ENCODE results near the gene LRRIQ3. TPM values are rescaled to one million over a fixed set of nuclear protein-coding genes. Genes with fewer than 3 reads are reported as not detected.

LRRIQ3 gene
- total RNA-seq, 4 donors from 2014 or later, result 0.63 to 1.6 (median 1.1) TPM

DNA sequence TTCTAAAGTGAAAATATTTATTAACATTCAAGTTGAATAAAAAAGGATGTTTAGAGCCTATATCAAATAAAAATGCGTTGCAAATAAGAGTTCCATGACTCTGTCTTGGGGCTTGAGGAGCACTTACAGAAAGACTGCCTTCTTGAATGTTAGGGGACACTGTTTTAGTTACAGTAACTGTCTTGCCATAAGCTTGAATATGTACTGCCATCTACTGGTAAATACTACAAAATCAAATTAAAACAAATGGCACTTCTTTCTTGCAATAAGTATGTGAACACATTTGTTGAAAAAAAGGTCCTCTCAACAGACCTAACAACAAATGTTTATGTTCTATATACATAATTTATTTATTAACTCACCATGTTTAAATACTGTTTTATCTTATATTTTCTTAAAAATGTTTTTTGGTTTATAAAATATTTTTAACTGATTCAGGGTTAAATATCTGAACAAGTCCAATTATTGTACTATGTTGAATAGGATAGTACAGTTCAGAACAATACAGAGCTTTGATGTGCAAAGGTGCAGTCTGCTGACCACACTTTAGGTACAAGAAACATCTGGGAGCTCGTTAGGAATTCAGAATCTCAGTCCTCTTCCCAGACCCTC lies 199.5 kb downstream of the LRRIQ3 start:
- ATAC-seq (ENCODE audit: low FRiP score), result no peak
- no peak for DNase-seq (ENCODE audit: low spot score)
- TF ChIP-seq, protein P1, sequence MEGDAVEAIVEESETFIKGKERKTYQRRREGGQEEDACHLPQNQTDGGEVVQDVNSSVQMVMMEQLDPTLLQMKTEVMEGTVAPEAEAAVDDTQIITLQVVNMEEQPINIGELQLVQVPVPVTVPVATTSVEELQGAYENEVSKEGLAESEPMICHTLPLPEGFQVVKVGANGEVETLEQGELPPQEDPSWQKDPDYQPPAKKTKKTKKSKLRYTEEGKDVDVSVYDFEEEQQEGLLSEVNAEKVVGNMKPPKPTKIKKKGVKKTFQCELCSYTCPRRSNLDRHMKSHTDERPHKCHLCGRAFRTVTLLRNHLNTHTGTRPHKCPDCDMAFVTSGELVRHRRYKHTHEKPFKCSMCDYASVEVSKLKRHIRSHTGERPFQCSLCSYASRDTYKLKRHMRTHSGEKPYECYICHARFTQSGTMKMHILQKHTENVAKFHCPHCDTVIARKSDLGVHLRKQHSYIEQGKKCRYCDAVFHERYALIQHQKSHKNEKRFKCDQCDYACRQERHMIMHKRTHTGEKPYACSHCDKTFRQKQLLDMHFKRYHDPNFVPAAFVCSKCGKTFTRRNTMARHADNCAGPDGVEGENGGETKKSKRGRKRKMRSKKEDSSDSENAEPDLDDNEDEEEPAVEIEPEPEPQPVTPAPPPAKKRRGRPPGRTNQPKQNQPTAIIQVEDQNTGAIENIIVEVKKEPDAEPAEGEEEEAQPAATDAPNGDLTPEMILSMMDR (IDR thresholded peaks at IDR 0.05), result no peak

DNA sequence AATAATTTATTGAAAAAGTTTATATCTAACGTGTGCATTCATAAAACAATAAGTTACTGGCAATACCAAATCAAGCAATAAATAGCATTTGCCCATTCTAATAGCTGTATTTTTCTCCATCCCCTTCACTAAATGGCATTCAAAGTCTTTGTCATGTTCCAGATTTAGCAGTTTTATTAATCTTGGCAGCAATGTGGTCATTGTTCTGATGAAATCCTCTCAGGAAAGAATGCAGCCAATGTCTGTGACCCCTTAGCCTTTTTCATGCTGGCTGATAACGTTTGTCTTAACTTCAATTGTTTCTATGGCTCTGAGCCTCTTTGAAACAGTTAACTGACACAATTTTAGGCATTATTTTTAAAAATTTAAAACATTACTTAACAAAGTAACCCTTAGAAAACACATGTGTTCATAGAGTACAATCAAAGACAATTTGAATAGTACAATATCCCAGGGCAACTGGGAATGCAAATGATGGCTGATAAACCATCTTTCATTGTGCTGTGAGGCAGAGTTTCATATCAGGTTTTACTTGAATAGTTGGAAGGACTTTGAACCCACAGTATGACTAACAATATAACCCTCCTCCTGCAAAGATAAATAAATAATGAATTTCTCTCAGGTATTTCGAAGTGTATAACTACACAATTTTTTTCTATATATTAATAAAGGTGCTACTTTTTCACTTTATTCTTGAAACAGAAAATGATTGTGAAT lies 217.5 kb downstream of the LRRIQ3 start:
- DNase-seq (ENCODE audit: low spot score) (no peak), ATAC-seq (ENCODE audit: low FRiP score) (no peak)
- TF ChIP-seq, protein P1 (IDR thresholded peaks at IDR 0.05), result no peak

DNA sequence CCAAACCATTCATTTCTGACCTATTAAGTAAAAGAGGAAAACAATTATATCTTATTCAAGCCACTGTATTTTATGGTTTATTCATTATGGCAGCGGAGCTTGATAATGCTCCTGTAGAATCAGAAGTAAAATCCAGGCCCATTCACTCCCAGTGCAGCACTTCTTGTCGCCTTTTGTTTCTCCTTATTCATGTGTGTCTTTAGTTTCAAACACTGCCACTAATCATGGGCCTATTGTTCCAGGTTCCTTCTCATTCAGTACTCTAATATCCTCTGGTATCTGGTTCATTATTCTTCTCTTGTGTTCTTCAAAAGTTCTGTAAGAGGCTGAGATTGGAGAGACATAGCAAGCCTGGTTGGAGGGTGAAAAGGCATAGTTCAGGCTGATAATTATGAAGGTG lies 218.3 kb downstream of the LRRIQ3 start:
- TF ChIP-seq, protein P1 (IDR thresholded peaks at IDR 0.05), result no peak
- ATAC-seq (ENCODE audit: low FRiP score) (no peak), DNase-seq (ENCODE audit: low spot score) (no peak)

DNA sequence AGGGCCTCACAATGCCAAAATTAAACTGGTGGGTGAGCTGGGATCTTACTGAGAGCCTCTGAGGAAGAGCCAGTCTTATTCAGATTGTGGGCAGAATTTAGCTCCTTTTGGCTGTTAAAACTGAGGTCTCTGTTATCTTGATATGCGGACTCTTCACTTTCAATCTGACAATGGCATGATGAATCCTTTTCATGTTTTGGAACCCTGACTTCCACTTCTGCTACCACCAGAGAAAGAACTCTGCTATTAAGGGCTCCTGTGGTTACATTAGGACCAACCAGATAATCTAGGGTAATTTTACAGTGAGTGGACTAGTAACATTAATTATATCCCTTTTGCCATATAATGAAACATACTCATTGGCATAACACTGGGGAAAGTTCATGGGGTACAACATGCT lies 219.0 kb downstream of the LRRIQ3 start:
- TF ChIP-seq, protein P1 (IDR thresholded peaks at IDR 0.05), result no peak
- DNase-seq (ENCODE audit: low spot score) (no peak), ATAC-seq (ENCODE audit: low FRiP score) (no peak)

Other genes starting within 250 kb of the LRRIQ3 start
- gene FPGT, start 66 bp upstream of the LRRIQ3 start, total RNA-seq, result 10 to 100 TPM; 10.9 to 24.0 (median 12.9) TPM
- gene TNNI3K, start 37.2 kb upstream of the LRRIQ3 start, total RNA-seq, result 1 to 10 TPM in 2 of 4 donors, not detected in 2; 1.4 to 3.6 TPM

Data from omental fat pad (tissue), 4 donors.